MM.1S (cell line): ENCODE results near the gene SRP54.

Experiments used
- DNase-seq: peaks from one replicate; pipeline ENCODE4 v3.0.0-alpha.2; 2015
- H2AFZ ChIP-seq: fragments of 300-600 bp; sonication (generic); 2 replicates; pipeline ENCODE4 v1.6.0; 2016; ENCODE audit warnings: antibody characterized with exemption, low read length
- H3F3A ChIP-seq: fragments of 300-600 bp; sonication (generic); 2 replicates; pipeline ENCODE4 v1.6.1; 2016; ENCODE audit warnings: mild to moderate bottlenecking, antibody characterized with exemption, low read length, moderate library complexity, mixed read lengths; ENCODE audit not compliant: insufficient read depth
- H3K27ac ChIP-seq: fragments of 300-600 bp; sonication (generic); 2 replicates; pipeline ENCODE4 v1.5.1; 2016; ENCODE audit warnings: mild to moderate bottlenecking, low read length
- H3K27me3 ChIP-seq: fragments of 300-600 bp; sonication (generic); replicated peaks from 2 replicates; pipeline ENCODE4 v1.6.0; 2016; ENCODE audit warnings: low read length; ENCODE audit not compliant: insufficient read depth
- H3K36me3 ChIP-seq: fragments of 300-600 bp; sonication (generic); replicated peaks from 2 replicates; pipeline ENCODE4 v1.6.1; 2016; ENCODE audit warnings: mild to moderate bottlenecking, low read length, mixed read lengths; ENCODE audit not compliant: insufficient read depth
- H3K4me1 ChIP-seq: fragments of 300-600 bp; sonication (generic); 2 replicates; pipeline ENCODE4 v1.6.1; 2016; ENCODE audit warnings: low read length, mixed read lengths
- H3K4me2 ChIP-seq: fragments of 300-600 bp; sonication (generic); 2 replicates; pipeline ENCODE4 v1.6.0; 2016; ENCODE audit warnings: low read depth, low read length
- H3K4me3 ChIP-seq: fragments of 300-600 bp; sonication (generic); 2 replicates; pipeline ENCODE4 v1.5.1; 2016; ENCODE audit warnings: low read length, mixed read lengths
- H3K79me2 ChIP-seq: fragments of 300-600 bp; sonication (generic); 2 replicates; pipeline ENCODE4 v1.6.1; 2016; ENCODE audit warnings: mixed run types, low read length, mixed read lengths
- H3K9ac ChIP-seq: fragments of 300-600 bp; sonication (generic); 2 replicates; pipeline ENCODE4 v1.6.1; 2016; ENCODE audit warnings: low read length, mixed read lengths
- H3K9me2 ChIP-seq: fragments of 300-600 bp; sonication (generic); replicated peaks from 2 replicates; pipeline ENCODE4 v1.6.1; 2016; ENCODE audit warnings: mild to moderate bottlenecking, low read length, mixed read lengths; ENCODE audit not compliant: insufficient read depth
- H3K9me3 ChIP-seq: fragments of 300-600 bp; sonication (generic); replicated peaks from 2 replicates; pipeline ENCODE4 v1.6.1; 2016; ENCODE audit warnings: mild to moderate bottlenecking, low read length, mixed read lengths; ENCODE audit not compliant: insufficient read depth
- H4K20me1 ChIP-seq: fragments of 300-600 bp; sonication (generic); 2 replicates; pipeline ENCODE4 v1.6.1; 2016; ENCODE audit warnings: mild to moderate bottlenecking, low read length, moderate library complexity, mixed read lengths; ENCODE audit not compliant: insufficient read depth
- EZH2 ChIP-seq: fragments of 300-600 bp; sonication (generic); optimal IDR thresholded peaks from 2 replicates; pipeline ENCODE3; 2017; ENCODE audit warnings: low read depth, mild to moderate bottlenecking, antibody characterized with exemption, low read length, mixed read lengths
- EZH2phosphoT487 ChIP-seq: fragments of 300-600 bp; sonication (generic); IDR thresholded peaks from 2 replicates; pipeline ENCODE4 v1.6.1; 2018; ENCODE audit warnings: antibody characterized with exemption, low read length
- TF ChIP-seq, protein P1 (sequence below): fragments of 300-600 bp; sonication (generic); IDR thresholded peaks from 2 replicates; pipeline ENCODE4 v1.5.1; 2016; ENCODE audit warnings: antibody characterized with exemption, low read length, mixed read lengths

The SRP54 gene

GRCh38 chr14:35068238-35069012 lies 85.6 kb downstream of the SRP54 start:
- H2AFZ ChIP-seq, result no peak overlapping the region
- H4K20me1 ChIP-seq, result no peaks in the 10 kb centered on the region
- DNase-seq, result no peak
- TF ChIP-seq, protein P1, sequence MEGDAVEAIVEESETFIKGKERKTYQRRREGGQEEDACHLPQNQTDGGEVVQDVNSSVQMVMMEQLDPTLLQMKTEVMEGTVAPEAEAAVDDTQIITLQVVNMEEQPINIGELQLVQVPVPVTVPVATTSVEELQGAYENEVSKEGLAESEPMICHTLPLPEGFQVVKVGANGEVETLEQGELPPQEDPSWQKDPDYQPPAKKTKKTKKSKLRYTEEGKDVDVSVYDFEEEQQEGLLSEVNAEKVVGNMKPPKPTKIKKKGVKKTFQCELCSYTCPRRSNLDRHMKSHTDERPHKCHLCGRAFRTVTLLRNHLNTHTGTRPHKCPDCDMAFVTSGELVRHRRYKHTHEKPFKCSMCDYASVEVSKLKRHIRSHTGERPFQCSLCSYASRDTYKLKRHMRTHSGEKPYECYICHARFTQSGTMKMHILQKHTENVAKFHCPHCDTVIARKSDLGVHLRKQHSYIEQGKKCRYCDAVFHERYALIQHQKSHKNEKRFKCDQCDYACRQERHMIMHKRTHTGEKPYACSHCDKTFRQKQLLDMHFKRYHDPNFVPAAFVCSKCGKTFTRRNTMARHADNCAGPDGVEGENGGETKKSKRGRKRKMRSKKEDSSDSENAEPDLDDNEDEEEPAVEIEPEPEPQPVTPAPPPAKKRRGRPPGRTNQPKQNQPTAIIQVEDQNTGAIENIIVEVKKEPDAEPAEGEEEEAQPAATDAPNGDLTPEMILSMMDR, result no peak
- no peak for TF ChIP-seq EZH2phosphoT487
- TF ChIP-seq EZH2, result no peak
- H3F3A ChIP-seq, result no peaks in the 10 kb centered on the region
- no peaks in the 10 kb centered on the region for H3K9me2 ChIP-seq
- no peaks in the 10 kb centered on the region for H3K4me1 ChIP-seq
- H3K9ac ChIP-seq, result no peak overlapping the region
- H3K79me2 ChIP-seq, result no peaks in the 10 kb centered on the region
- H3K27ac ChIP-seq, result no peak overlapping the region
- H3K4me2 ChIP-seq, result no peak overlapping the region
- no peaks in the 10 kb centered on the region for H3K9me3 ChIP-seq
- H3K27me3 ChIP-seq, result no peaks in the 10 kb centered on the region
- no peak overlapping the region for H3K4me3 ChIP-seq
- H3K36me3 ChIP-seq, result no peaks in the 10 kb centered on the region

- no peak overlapping the region for H3K4me2 ChIP-seq
- H3K9me3 ChIP-seq, result no peaks in the 10 kb centered on the region
- no peak overlapping the region for H2AFZ ChIP-seq
- H4K20me1 ChIP-seq, result no peaks in the 10 kb centered on the region
- no peak for TF ChIP-seq EZH2
- TF ChIP-seq EZH2phosphoT487, result no peak
- TF ChIP-seq, protein P1, result no peak
- no peaks in the 10 kb centered on the region for H3K4me1 ChIP-seq
- H3F3A ChIP-seq, result no peaks in the 10 kb centered on the region
- H3K36me3 ChIP-seq, result no peaks in the 10 kb centered on the region
- no peaks in the 10 kb centered on the region for H3K9me2 ChIP-seq
- H3K27me3 ChIP-seq, result no peaks in the 10 kb centered on the region
- no peak overlapping the region for H3K27ac ChIP-seq
- no peak overlapping the region for H3K4me3 ChIP-seq
- DNase-seq, result no peak
- no peaks in the 10 kb centered on the region for H3K79me2 ChIP-seq
- no peak overlapping the region for H3K9ac ChIP-seq
Observed at GRCh38 chr14:35072226-35072625, 89.4 kb downstream of the SRP54 start.

- Histone ChIP-seq H3K4me2 (no peak overlapping the region), H3K79me2 (no peaks in the 10 kb centered on the region), H4K20me1 (no peaks in the 10 kb centered on the region), H3K9me3 (no peaks in the 10 kb centered on the region), H3K36me3 (no peaks in the 10 kb centered on the region), H3K4me3 (no peak overlapping the region), H2AFZ (no peak overlapping the region), H3K9ac (no peak overlapping the region), H3F3A (no peaks in the 10 kb centered on the region), H3K27ac (no peak overlapping the region), H3K9me2 (no peaks in the 10 kb centered on the region), H3K4me1 (no peaks in the 10 kb centered on the region), H3K27me3 (no peaks in the 10 kb centered on the region)
- DNase-seq, result no peak
- TF ChIP-seq EZH2phosphoT487 (no peak), EZH2 (no peak)
- TF ChIP-seq, protein P1, result no peak
Observed at GRCh38 chr14:35073486-35073885, 90.7 kb downstream of the SRP54 start.
